ENCODE data around the gene CMAS. TPM values are rescaled to one million over a fixed set of nuclear protein-coding genes. Genes with fewer than 3 reads are reported as not detected.

CMAS gene
- total and polyA plus RNA-seq, 2 of the 8 experiments (the other 6 are each of a cell fraction or from before 2014, with no cell fraction given), result 13.2 to 59.8 TPM

- Histone ChIP-seq H3K14ac (ENCODE audit: insufficient read length) (no peak overlapping the region), H4K20me1 (replicated peaks in 1 of 2; ENCODE audit: control insufficient read depth in 1 of 2, insufficient read depth in 2 of 2, low read length in 2 of 2) (no peaks in the 10 kb centered on the region), H3K4me2 (ENCODE audit: insufficient read depth in 1 of 2, low read depth in 2 of 2, low read length in 2 of 2) (no peak overlapping the region), H3K4me1 (replicated peaks in 1 of 4; ENCODE audit: control insufficient read depth in 3 of 4, insufficient read depth in 4 of 4, low read length in 3 of 4) (peaks cover 0 to 14% (median 6%) of the 10 kb centered on the region in 4 experiments; a peak in 4 of 7 replicates), H4K91ac (replicated peaks; ENCODE audit: insufficient read length, low read length) (no peak overlapping the region), H2BK120ac (replicated peaks; ENCODE audit: low read depth, low read length) (no peak overlapping the region), H3K9ac (replicated peaks in 1 of 4; ENCODE audit: extremely low read depth in 1 of 4, low read depth in 3 of 4, low read length in 3 of 4) (no peak overlapping the region), H3K79me1 (ENCODE audit: low read depth, low read length) (no peaks in the 10 kb centered on the region), H4K8ac (ENCODE audit: extremely low read depth, insufficient read depth, low read length) (no peak overlapping the region), H2BK5ac (ENCODE audit: low read depth, low read length) (no peak overlapping the region), H2AFZ (ENCODE audit: low read length) (no peak overlapping the region), H2BK12ac (ENCODE audit: low read depth, low read length) (no peak overlapping the region), H3K56ac (replicated peaks; ENCODE audit: insufficient read length, low read depth, low read length) (no peak overlapping the region), H3K18ac (ENCODE audit: extremely low read depth, low read length) (no peak overlapping the region), H3K9me3 (ENCODE audit: insufficient read depth in 2 of 2, low read depth in 1 of 2, low read length in 1 of 2) (no peaks in the 10 kb centered on the region), H3K4me3 (ENCODE audit: extremely low read depth in 1 of 4, insufficient read depth in 2 of 4, low read depth in 3 of 4, low read length in 4 of 4) (no peak overlapping the region), H2BK20ac (ENCODE audit: low read length) (no peak overlapping the region), H3K27me3 (replicated peaks in 1 of 4; ENCODE audit: control insufficient read depth in 3 of 4, extremely low read depth in 1 of 4, insufficient read depth in 3 of 4, low read length in 3 of 4) (no peaks in the 10 kb centered on the region), H3K79me2 (ENCODE audit: control insufficient read depth in 1 of 2, insufficient read depth in 2 of 2, low read length in 2 of 2) (peaks cover 0 to 16% of the 10 kb centered on the region in 2 experiments; a peak in 2 of 4 replicates), H3K36me3 (ENCODE audit: control insufficient read depth in 2 of 4, insufficient read depth in 4 of 4, low read length in 3 of 4) (no peaks in the 10 kb centered on the region; a peak in 1 of 8 replicates), H3K23ac (ENCODE audit: insufficient read length) (no peak overlapping the region), H2AK5ac (ENCODE audit: low read depth, low read length) (no peak overlapping the region), H3K4ac (replicated peaks; ENCODE audit: insufficient read length, low read depth, low read length) (no peak overlapping the region), H3K23me2 (ENCODE audit: low read depth, low read length) (no peaks in the 10 kb centered on the region), H2BK15ac (ENCODE audit: low read length) (no peak overlapping the region), H3K27ac (ENCODE audit: low read depth, low read length) (no peak overlapping the region), H4K5ac (ENCODE audit: insufficient read length, low read depth, low read length) (no peak overlapping the region)
- no peak for DNase-seq (ENCODE audit: low read depth in 1 of 2, low spot score in 2 of 2)
- ChIA-PET POLR2A (ENCODE audit: partially characterized antibody) (no interaction called here), CTCF (ENCODE audit: partially characterized antibody) (no interaction called here)
- FAIRE-seq, result no peak
- WGBS, 2 experiments (ENCODE audit: extremely low coverage in 1 of 2, insufficient coverage in 1 of 2, insufficient read length in 1 of 2, insufficient replicate concordance in 2 of 2, low coverage in 1 of 2, low lambda C conversion rate in 2 of 2, missing lambda C conversion rate in 1 of 2), result 45% methylated on average over 2 of the region's 2 CpGs; no CpG with 5 or more reads in 1 of the 2 experiments
These were observed 1.6 kb upstream of the CMAS start for GRCh38 chr12:22044391-22044790.
